Astrocyte of the cerebellum (primary cell): ENCODE results near the gene RNU1-3.
A peak's percentile ranks its signal among the peaks of the same experiment; 100 is the strongest.
"Not testable (repeated sequence)": the region's sequence is repeated elsewhere in the genome, so short reads cannot be mapped to it uniquely, and the experiment has no call there.

ENCODE experiments used
- DNase-seq: peaks from one replicate; pipeline ENCODE4 v3.0.0-alpha.2; 2011; ENCODE audit warnings: low read depth
- H3K4me3 ChIP-seq: 2 replicates; pipeline ENCODE4 v1.5.1; 2011; ENCODE audit warnings: mild to moderate bottlenecking, low read depth, low read length, moderate library complexity
- CTCF ChIP-seq: IDR thresholded peaks from 2 replicates; pipeline ENCODE4 v1.5.1; 2012; ENCODE audit warnings: low read length, low read depth, moderate library complexity, mild to moderate bottlenecking; ENCODE audit errors: missing control alignments
- in situ Hi-C: cut with HindIII; loops from 2 replicates; pipeline ENCODE4 v1.10.0; 2017; ENCODE audit warnings: low sequenced_read_pairs

The RNU1-3 gene

GRCh38 chr1:16646061-16646664 lies 20.6 kb downstream of the RNU1-3 start:
- H3K4me3 ChIP-seq, in situ Hi-C loops, DNase-seq: not testable (repeated sequence)

- in situ Hi-C loops, H3K4me3 ChIP-seq, DNase-seq: not testable (repeated sequence)
Observed at GRCh38 chr1:16645271-16646060, 21.3 kb downstream of the RNU1-3 start.

DNA sequence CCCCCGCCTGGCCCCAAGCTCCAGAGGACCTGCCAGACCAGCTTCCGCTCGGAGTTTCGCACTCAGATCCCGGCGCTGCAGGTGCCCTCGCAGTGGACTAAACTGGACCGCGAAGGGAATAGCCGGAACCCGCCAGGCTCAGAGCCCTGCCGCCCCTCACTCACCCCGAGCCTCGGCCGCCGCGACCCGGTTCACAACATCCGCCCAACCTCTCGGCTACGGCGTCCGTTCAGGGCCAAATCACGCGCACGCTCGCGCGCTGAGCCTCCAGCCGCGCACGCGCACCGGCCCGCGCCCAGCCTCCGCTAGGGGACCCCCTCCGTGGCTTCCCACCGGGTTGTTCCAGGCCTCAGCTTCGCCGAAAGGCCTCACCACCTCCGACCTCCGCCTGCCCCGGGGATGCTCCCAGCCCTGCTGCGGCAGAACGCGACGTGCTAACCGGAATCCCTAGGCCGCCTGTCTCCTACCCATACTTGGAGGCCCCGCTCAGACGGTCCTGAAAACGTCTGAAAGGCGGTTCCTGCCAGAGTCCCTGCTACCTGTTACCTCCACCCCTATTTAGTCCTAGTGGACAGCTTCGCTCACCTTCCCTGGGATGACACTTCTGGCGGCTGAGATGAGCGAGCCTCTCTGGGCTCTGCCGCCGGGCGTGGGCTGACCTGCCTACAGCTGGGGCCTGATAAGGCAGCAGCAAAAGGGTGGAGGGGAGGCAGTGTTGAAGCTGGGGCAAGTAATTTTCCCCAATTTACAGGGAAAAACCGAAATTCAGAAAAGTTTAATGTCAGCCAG lies 22.1 kb downstream of the RNU1-3 start:
- in situ Hi-C loops = not testable (repeated sequence)
- DNase-seq = peak; percentile 94
- peak; percentile 73 for TF ChIP-seq CTCF
- H3K4me3 ChIP-seq = peak overlapping the region; percentile 62

GRCh38 chr1:16644193-16644481 lies 22.6 kb downstream of the RNU1-3 start:
- in situ Hi-C loops = no loop called here
- no peak for DNase-seq
- no peak for TF ChIP-seq CTCF
- H3K4me3 ChIP-seq = peak overlapping the region; percentile 62

- in situ Hi-C loops, DNase-seq: not testable (repeated sequence)
- peak overlapping the region; percentile 62 for H3K4me3 ChIP-seq
Observed at GRCh38 chr1:16643476-16644192, 23.1 kb downstream of the RNU1-3 start.

- DNase-seq, H3K4me3 ChIP-seq, in situ Hi-C loops: not testable (repeated sequence)
Observed at GRCh38 chr1:16643001-16643411, 23.7 kb downstream of the RNU1-3 start.

GRCh38 chr1:16642025-16642966 lies 24.5 kb downstream of the RNU1-3 start:
- DNase-seq, H3K4me3 ChIP-seq, in situ Hi-C loops: not testable (repeated sequence)

GRCh38 chr1:16641159-16641975 lies 25.4 kb downstream of the RNU1-3 start:
- in situ Hi-C loops, H3K4me3 ChIP-seq, DNase-seq: not testable (repeated sequence)

- H3K4me3 ChIP-seq, DNase-seq, in situ Hi-C loops: not testable (repeated sequence)
Observed at GRCh38 chr1:16639091-16640031, 27.4 kb downstream of the RNU1-3 start.

- in situ Hi-C loops, H3K4me3 ChIP-seq, DNase-seq: not testable (repeated sequence)
Observed at GRCh38 chr1:16637941-16638778, 28.6 kb downstream of the RNU1-3 start.

DNA sequence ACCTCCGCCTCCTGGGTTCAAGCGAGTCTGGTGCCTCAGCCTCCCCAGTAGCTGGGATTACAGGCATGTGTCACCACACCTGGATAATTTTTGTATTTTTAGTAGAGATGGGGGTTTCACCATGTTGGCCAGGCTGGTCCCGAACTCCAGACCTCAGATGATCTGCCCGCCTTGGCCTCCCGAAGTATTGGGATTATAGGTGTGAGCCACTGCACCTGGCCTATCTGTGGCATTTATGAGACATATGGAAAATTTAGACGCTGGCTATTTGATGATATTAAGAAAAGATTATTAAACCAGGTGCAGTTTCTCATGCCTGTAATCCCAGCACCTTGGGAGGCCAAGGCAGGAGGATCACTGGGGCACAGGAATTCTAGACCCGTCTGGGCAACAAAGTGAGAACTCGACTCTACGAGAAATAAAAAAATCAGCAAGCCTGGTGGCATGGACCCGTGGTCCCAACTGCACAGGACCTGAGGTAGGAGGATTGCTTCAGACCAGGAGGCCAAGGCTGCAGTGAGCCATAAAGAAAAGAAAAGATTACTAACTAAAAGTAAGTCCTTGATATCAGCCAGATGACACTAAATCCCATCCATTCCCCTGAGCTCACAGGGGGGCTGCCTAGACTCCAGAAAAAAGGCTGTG lies 30.1 kb downstream of the RNU1-3 start:
- H3K4me3 ChIP-seq, DNase-seq, in situ Hi-C loops: not testable (repeated sequence)
